Tibial nerve (tissue), 4 donors: ENCODE data around the gene PTPN22. TPM values are rescaled to one million over a fixed set of nuclear protein-coding genes. Genes with fewer than 3 reads are reported as not detected.

Source experiments
- DNase-seq, 2 donors: peaks; one replicate each; pipeline ENCODE4 v3.0.0-alpha.2; 2019; ENCODE audit warnings: low spot score in 2 of 2
- H3K27ac ChIP-seq, 4 donors: fragments of 200-600 bp; sonication (generic) in 3 of 4; one replicate each; pipeline ENCODE4 v1.5.1; 2017 to 2019; ENCODE audit warnings: mild to moderate bottlenecking in 1 of 4
- H3K27me3 ChIP-seq, 2 donors: fragments of 200-600 bp; sonication (generic) in 1 of 2; one replicate each; pipeline versions ENCODE4 v1.5.1 to v1.6.0; 2017 to 2019
- H3K36me3 ChIP-seq, 3 donors: fragments of 200-600 bp; sonication (generic); one replicate each; pipeline ENCODE4 v1.5.1; 2018 to 2019
- H3K4me1 ChIP-seq, 4 donors: fragments of 200-600 bp; sonication (generic) in 3 of 4; one replicate each; pipeline ENCODE4 v1.5.1; 2017 to 2019
- H3K4me3 ChIP-seq, 4 donors: fragments of 200-600 bp; sonication (generic) in 3 of 4; one replicate each; pipeline ENCODE4 v1.5.1; 2017 to 2019; ENCODE audit warnings: mild to moderate bottlenecking in 1 of 4, moderate library complexity in 1 of 4
- H3K9me3 ChIP-seq, 4 donors: fragments of 200-600 bp; sonication (generic) in 3 of 4; one replicate each; pipeline ENCODE4 v1.5.1; 2017 to 2019
- EP300 ChIP-seq, 2 donors: sonication (generic); formaldehyde crosslinking; IDR thresholded peaks; one replicate each; pipeline ENCODE4 v1.6.1; 2017; ENCODE audit warnings: antibody characterized with exemption in 2 of 2, mild to moderate bottlenecking in 1 of 2
- POLR2A ChIP-seq, 2 donors: fragments of 450-650 bp; IDR thresholded peaks; one replicate each; pipeline ENCODE4 v1.6.1; 2017; ENCODE audit warnings: antibody characterized with exemption in 2 of 2, mild to moderate bottlenecking in 2 of 2, moderate library complexity in 2 of 2
- WGBS, 2 donors: methylation state at CpG; one replicate each; pipeline ENCODE4 v1.1.5; 2018; 5-methylcytosine and 5-hydroxymethylcytosine counted together
- total RNA-seq, 4 donors: library from RNA; depleted of rRNA; stranded (reverse); fragments of >200 nt; gene quantifications; one replicate each; pipeline ENCODE4 v1.1.0, GENCODE V29; 2016
- TF ChIP-seq, protein P1 (sequence below), 5 experiments: fragments of 200-600 bp in 3 of 5; fragments of 450-650 bp in 2 of 5; sonication (generic) in 3 of 5; IDR thresholded peaks; one replicate each; pipeline ENCODE4 v1.5.1; 2016 to 2019; ENCODE audit warnings: antibody characterized with exemption in 5 of 5, mild to moderate bottlenecking in 3 of 5, moderate library complexity in 2 of 5

PTPN22 gene
- total RNA-seq, 4 donors from 2014 or later: 2.3 to 4.9 (median 3.5) TPM

DNA sequence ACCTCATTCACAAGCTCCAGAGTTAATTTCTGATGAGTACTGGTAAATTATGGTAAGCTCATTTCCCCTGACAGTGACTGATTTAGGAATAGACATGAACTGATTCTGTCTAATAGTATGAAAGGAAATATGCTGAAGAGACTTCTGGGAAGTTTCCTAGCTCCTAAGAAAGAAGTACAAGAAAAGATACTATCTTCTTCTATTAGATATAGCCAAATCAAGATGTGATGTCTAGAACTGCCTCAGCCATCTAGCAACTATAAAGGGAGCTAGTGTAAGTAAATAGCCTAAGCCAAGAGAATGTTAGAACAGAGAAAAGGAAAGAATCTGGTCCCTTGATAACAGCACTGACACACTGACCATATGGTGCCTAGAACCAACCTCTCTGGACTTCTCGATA, 101.5 kb downstream of the PTPN22 start:
- DNase-seq: no peak
- no peak for TF ChIP-seq EP300 (IDR thresholded peaks at IDR 0.05)
- TF ChIP-seq, protein P1, sequence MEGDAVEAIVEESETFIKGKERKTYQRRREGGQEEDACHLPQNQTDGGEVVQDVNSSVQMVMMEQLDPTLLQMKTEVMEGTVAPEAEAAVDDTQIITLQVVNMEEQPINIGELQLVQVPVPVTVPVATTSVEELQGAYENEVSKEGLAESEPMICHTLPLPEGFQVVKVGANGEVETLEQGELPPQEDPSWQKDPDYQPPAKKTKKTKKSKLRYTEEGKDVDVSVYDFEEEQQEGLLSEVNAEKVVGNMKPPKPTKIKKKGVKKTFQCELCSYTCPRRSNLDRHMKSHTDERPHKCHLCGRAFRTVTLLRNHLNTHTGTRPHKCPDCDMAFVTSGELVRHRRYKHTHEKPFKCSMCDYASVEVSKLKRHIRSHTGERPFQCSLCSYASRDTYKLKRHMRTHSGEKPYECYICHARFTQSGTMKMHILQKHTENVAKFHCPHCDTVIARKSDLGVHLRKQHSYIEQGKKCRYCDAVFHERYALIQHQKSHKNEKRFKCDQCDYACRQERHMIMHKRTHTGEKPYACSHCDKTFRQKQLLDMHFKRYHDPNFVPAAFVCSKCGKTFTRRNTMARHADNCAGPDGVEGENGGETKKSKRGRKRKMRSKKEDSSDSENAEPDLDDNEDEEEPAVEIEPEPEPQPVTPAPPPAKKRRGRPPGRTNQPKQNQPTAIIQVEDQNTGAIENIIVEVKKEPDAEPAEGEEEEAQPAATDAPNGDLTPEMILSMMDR (IDR thresholded peaks at IDR 0.05): no peak
- TF ChIP-seq POLR2A (IDR thresholded peaks at IDR 0.05): no peak
- Histone ChIP-seq H3K9me3 (no peaks in the 10 kb centered on the region), H3K27ac (no peak overlapping the region), H3K4me1 (peaks cover 0 to 23% (median 2%) of the 10 kb centered on the region in 4 donors), H3K27me3 (no peaks in the 10 kb centered on the region), H3K36me3 (peaks cover 0 to 49% (median 10%) of the 10 kb centered on the region in 3 donors), H3K4me3 (no peak overlapping the region)
- 73 to 89% methylated on average over 1 of the region's 1 CpG for WGBS, 2 donors

DNA sequence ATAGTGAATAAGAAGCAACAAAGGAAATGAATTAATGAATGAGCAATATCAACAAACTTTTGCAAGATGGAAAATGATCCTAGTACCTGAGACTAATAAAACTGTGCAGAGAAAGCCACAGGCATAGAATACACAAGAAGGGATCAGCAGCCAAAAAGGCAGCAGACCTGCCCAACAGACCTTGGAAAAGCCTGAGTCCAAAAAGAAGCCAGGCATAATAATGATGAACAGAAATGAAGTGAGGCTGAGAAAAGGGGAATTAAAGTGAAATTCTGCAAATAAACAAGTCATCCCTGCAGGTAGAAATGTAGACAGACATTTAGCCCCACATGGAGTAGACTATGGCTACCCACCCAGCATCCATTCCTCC, 101.9 kb downstream of the PTPN22 start:
- no peak overlapping the region for H3K4me3 ChIP-seq
- no peaks in the 10 kb centered on the region for H3K9me3 ChIP-seq
- H3K36me3 ChIP-seq: peaks cover 0 to 45% (median 10%) of the 10 kb centered on the region in 3 donors
- TF ChIP-seq, protein P1 (IDR thresholded peaks at IDR 0.05): no peak
- TF ChIP-seq POLR2A (IDR thresholded peaks at IDR 0.05) (no peak), EP300 (IDR thresholded peaks at IDR 0.05) (no peak)
- peaks cover 0 to 26% (median 2%) of the 10 kb centered on the region in 4 donors for H3K4me1 ChIP-seq
- no peaks in the 10 kb centered on the region for H3K27me3 ChIP-seq
- H3K27ac ChIP-seq: no peak overlapping the region
- no peak for DNase-seq

DNA sequence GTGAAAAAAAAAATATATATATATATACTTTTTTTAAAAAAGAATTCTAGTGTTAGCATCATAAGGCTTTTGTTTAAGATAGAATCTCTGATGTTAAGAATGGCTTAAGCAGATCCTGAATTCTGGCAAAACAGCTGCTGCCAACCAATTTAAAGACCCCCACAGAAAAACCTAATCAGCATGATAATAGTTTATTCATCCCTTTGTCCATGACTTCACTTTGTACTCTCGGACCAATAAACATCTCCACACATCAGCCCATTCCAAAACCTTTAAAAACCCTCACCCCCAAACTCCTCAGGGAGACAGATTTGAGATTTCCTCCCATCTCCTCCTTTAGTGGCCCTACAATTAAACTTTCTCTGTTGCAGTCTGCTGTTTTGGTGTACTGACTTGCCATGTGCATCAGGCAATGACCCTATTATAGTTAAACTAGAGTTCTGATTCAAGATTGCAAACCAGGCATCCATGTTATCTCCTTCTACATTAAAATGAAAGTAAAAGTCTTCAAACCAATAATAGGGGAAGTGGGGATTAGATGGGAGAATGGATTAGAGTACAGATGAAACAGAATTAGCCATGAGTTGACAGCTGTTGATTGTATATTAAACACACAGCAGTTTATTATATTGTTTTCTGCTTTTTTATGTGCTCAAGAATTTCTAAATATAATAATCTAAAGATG, 102.5 kb downstream of the PTPN22 start:
- no peak for DNase-seq
- peaks cover 0 to 26% (median 2%) of the 10 kb centered on the region in 4 donors for H3K4me1 ChIP-seq
- H3K27ac ChIP-seq: no peak overlapping the region
- TF ChIP-seq POLR2A (IDR thresholded peaks at IDR 0.05) (no peak), EP300 (IDR thresholded peaks at IDR 0.05) (no peak)
- TF ChIP-seq, protein P1 (IDR thresholded peaks at IDR 0.05): no peak
- no peaks in the 10 kb centered on the region for H3K9me3 ChIP-seq
- H3K27me3 ChIP-seq: no peaks in the 10 kb centered on the region
- H3K4me3 ChIP-seq: no peak overlapping the region
- WGBS, 2 donors: 11 to 59% methylated on average over 1 of the region's 1 CpG
- H3K36me3 ChIP-seq: peaks cover 0 to 40% (median 10%) of the 10 kb centered on the region in 3 donors

GRCh38 chr1:113765306-113766230, 105.9 kb downstream of the PTPN22 start:
- Histone ChIP-seq H3K27me3 (no peaks in the 10 kb centered on the region), H3K36me3 (peaks cover 0 to 37% (median 10%) of the 10 kb centered on the region in 3 donors), H3K4me1 (peaks cover 0 to 26% (median 2%) of the 10 kb centered on the region in 4 donors), H3K4me3 (no peak overlapping the region), H3K9me3 (no peaks in the 10 kb centered on the region), H3K27ac (no peak overlapping the region)
- TF ChIP-seq, protein P1 (IDR thresholded peaks at IDR 0.05): no peak
- DNase-seq: no peak
- WGBS, 2 donors: 83 to 94% methylated on average over 2 of the region's 2 CpGs

Other genes with a start within 250 kb of the PTPN22 start
- 10 to 100 TPM; 11.3 to 23.3 (median 17.9) TPM for gene PHTF1, start 112.2 kb downstream of the PTPN22 start, total RNA-seq
- 10 to 100 TPM; 18.9 to 33.9 (median 28.7) TPM for gene RSBN1, start 59.2 kb downstream of the PTPN22 start, total RNA-seq
- under 1 TPM; 0.22 to 0.63 (median 0.35) TPM for gene BCL2L15, start 15.9 kb upstream of the PTPN22 start, total RNA-seq
- 10 to 100 TPM; 22.1 to 39.9 (median 34.5) TPM for gene AP4B1, start 33.1 kb upstream of the PTPN22 start, total RNA-seq
- gene DCLRE1B, start 33.6 kb upstream of the PTPN22 start, total RNA-seq: 1 to 10 TPM; 3.5 to 7.2 (median 4.3) TPM
- gene HIPK1, start 57.6 kb upstream of the PTPN22 start, total RNA-seq: 10 to 100 TPM; 42.3 to 63.4 (median 53.0) TPM
- 100 to 1,000 TPM in 1 of 4 donors, 10 to 100 TPM in 3; 19.2 to 168 (median 50.0) TPM for gene OLFML3, start 107.8 kb upstream of the PTPN22 start, total RNA-seq